ENCODE measurements around the gene RBFOX2.
"Not testable (repeated sequence)": the region's sequence is repeated elsewhere in the genome, so short reads cannot be mapped to it uniquely, and the experiment has no call there.

The RBFOX2 gene

DNA sequence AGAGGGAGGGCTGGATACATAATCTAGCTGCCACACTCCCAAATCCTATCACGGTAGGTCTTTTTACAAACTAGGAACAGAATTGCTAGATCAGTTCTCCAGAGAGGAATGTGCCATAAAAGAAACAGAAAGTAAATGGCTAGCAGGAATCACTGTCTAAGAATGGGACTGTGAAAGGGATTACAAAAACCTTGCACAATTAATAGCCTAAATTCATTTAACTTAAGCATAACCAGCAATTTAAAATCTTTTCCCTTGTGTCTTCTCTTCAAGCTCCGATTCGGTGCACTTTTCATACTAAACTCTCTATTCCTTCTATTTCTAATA, 275.8 kb downstream of the RBFOX2 start:
- no peak for DNase-seq

GRCh38 chr22:35752006-35752862, 276.4 kb downstream of the RBFOX2 start:
- DNase-seq: no peak

DNA sequence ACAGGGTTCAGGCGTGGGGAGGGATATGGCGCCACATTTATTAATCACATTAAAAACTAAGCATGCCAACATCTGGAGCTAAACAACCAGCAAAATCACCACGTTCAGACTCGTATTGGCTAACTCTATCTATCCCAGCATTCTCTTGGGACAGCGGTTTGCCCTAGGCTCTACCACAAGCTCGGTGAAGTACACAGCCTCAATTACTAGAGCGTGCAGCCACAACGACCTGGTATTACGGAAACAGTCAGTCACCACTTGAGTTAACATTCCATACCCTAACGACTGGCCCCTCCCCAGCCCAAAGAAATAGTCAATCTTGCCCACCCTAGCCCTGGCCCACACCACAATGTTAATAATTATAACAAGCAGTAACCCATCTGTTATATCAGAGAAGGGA, 278.8 kb downstream of the RBFOX2 start:
- no peak for DNase-seq

GRCh38 chr22:35746946-35747703, 281.5 kb downstream of the RBFOX2 start:
- no peak for DNase-seq

DNA sequence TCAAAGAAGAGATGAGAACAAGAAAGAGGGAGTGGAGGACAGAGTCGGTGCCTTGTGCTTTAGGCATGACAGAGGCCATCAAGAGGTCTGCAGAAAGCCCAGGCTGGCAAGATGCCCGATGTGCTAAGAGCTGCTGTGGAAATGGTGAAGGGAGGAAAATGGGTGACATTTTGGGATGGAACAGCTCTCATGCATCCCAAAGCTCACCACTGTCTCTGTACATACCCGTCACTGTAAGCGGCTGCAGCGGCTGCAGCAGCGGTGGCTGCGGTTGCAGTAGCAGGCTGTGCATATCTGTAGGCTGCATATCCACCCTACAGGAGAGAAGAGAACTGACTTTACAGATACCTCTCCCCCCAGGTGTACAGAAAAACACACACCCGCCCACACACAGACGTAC, 282.4 kb downstream of the RBFOX2 start:
- no peak for DNase-seq

GRCh38 chr22:35743326-35743860, 285.2 kb downstream of the RBFOX2 start:
- no peak for DNase-seq

GRCh38 chr22:35742342-35743100, 286.1 kb downstream of the RBFOX2 start:
- no peak for DNase-seq

DNA sequence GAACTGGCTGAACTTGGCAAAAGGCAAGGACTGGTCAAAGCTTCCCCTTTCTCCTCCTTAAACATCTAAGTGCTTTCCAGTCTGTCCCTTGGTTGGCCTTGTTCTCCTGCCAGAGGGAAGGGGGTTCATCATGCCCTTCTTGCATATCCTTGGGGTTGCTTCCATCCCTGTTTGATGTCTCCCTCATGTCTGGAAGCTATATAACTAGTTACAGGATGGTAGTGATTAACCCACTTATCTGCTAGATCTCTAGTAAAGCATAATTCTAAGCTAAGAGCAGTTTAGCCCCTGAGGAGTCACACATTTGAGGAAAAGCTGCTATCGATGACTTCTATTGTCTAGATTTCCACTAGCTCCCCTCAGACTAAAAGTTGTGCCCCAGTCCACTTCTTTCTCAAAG, 288.0 kb downstream of the RBFOX2 start:
- no peak for DNase-seq

- no peak for DNase-seq
These were observed 288.7 kb downstream of the RBFOX2 start for GRCh38 chr22:35739931-35740380.

- DNase-seq: peak; percentile 14
These were observed 289.3 kb downstream of the RBFOX2 start for GRCh38 chr22:35739076-35739930.

DNA sequence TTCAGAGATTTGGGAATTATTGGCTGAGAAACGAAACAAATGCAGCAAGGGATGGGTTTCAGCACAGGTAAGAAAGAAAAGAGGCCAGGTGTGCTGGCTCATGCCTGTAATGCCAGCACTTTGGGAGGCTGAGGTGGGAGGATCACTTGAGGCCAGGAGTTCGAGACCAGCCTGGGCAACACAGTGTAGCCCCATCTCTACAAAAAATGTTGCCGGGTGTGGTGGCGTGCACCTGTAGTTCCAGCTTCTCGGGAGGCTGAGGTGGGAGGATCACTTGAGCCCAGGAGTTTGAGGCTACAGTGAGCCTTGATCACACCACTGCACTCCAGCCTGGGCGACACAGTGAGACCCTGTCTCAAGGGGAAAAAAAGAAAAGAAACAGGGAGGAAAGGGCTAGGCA, 290.7 kb downstream of the RBFOX2 start:
- not testable (repeated sequence) for DNase-seq

GRCh38 chr22:35736701-35737100, 291.9 kb downstream of the RBFOX2 start:
- DNase-seq: no peak

DNA sequence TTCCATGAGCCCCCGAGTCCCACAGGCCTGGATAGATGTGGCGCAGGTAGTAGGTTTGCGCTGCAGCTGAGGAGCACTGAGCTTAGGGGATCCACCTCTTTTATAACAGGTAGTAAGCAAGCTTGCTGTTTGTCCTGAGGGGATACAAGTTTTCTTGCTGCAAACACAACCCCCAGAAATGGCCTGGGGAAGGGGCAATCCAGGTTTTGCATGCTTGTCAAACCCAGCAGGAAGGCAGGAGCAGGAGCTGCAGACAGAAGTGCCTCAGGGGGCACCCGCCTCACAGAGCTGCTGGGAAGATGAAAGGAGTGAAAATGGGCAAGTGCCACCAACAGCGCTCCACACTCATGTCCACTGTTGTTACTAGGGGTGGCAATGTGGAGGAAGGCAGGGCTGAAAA, 292.5 kb downstream of the RBFOX2 start:
- DNase-seq: no peak

- no peak for DNase-seq
These were observed 293.1 kb downstream of the RBFOX2 start for GRCh38 chr22:35735542-35735941.

GRCh38 chr22:35734517-35734827, 294.2 kb downstream of the RBFOX2 start:
- DNase-seq: no peak

DNA sequence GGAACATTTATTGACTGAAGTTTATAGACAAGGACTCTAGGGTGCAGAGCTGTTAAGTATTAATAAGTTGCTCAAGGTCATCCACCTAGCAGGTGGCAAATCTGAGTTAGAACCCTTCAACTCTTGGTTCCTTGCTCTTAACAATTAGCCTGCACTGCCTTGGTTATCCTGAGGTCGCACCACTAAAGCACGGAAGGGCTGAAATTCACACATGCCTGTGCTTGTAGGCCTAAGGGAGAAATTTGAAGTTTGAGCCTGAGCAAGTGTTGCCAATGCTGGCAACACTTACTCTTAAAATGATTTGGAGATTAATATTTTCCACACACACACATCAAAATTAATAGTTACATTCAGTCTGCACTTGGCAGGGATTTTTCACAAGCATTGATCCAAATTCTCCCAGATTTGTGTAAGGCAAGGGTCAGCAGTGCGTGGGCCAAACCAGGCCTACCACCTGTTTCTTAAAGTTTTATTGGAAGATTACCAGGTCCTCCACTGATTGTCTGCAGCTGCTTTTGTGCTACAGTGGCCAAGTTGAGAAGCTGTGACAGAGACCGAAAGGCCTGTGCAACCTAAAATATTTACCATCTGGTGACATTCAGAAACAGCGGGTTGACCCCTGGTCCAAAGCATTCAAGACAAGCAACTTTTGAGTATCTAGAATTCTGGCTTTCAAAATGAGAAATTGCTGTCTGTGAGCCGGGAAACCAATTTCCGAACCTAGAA, 294.7 kb downstream of the RBFOX2 start:
- no peak for DNase-seq

DNA sequence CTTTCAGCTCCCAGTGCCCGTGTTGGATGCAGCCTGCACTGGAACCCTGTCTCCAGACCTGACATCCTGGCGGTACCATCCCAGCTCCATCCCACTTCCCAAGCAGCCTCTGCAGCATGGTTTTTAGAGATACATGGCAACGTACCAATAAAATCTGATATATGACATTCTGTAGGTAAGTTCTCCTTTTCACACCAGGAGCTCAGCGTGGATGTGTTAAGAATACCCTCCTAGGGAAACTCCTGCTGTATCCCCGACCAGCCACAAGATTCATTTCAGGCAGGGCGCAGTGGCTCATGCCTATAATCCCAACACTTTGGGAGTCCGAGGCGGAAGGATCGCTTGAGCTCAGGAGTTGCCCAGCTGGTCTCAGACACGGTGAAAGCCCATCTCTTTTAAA, 295.6 kb downstream of the RBFOX2 start:
- no peak for DNase-seq

GRCh38 chr22:35732116-35732515, 296.5 kb downstream of the RBFOX2 start:
- DNase-seq: no peak

GRCh38 chr22:35731321-35731720, 297.3 kb downstream of the RBFOX2 start:
- no peak for DNase-seq

DNA sequence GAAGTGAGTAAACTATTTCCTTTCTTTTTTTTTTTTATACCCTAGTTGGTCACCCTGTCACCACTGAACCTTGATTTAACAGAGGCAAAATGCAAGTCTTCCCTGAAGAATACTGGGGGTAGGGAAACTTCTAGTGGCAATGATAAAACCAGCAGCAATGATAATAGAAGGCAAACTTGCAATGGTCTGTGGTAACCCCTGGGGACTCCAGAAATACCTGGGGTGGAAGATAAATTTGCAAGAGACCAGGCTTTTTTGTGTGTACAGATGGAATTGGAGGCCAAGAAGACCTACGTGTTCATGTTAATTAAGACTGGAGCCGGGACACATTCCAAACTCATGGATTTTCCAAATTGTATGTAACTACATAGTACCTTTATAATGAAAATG, 299.3 kb downstream of the RBFOX2 start:
- DNase-seq: no peak

GRCh38 chr22:35728639-35729308, 299.9 kb downstream of the RBFOX2 start:
- DNase-seq: no peak

Measured in CD4-positive, alpha-beta T cell treated with Interleukin-21 for 1 hour (primary cell).